Gastroesophageal sphincter (tissue), 3 donors: Measurements from ENCODE around the gene HYAL1.
A peak's percentile ranks its signal among the peaks of the same experiment; 100 is the strongest.

Experiments used
- POLR2AphosphoS5 ChIP-seq: sonication (generic); formaldehyde crosslinking; IDR thresholded peaks from one replicate; pipeline ENCODE4 v1.6.1; 2017; ENCODE audit warnings: antibody characterized with exemption
- TF ChIP-seq, protein P1 (sequence below), 4 experiments: fragments of 200-600 bp in 2 of 4; fragments of 450-650 bp in 2 of 4; sonication (generic) in 1 of 4; IDR thresholded peaks; one replicate each; pipeline ENCODE4 v1.5.1; 2017 to 2019; ENCODE audit warnings: antibody characterized with exemption in 4 of 4, mild to moderate bottlenecking in 2 of 4, moderate library complexity in 2 of 4

DNA sequence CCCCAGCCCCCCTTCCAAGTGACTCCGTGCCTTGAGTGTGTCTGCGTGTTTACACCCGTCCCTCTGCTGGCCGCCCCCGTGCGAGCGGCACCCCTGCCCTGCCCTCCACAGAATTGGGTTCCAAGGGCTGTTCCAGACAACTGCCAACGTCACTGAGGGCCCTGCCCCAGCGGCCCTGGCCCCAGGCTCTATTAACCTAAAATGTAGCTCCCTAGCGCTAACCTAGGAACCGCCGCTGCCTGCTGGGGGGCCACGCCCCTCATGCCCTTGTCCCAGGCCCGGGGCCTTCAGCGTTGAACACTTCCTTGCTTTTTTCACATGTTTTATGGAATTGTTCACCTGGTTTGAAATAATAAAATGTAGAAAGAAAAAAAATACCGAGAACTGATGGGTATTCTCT is 44.4 kb downstream of the HYAL1 start:
- no peak for TF ChIP-seq POLR2AphosphoS5
- TF ChIP-seq, protein P1, sequence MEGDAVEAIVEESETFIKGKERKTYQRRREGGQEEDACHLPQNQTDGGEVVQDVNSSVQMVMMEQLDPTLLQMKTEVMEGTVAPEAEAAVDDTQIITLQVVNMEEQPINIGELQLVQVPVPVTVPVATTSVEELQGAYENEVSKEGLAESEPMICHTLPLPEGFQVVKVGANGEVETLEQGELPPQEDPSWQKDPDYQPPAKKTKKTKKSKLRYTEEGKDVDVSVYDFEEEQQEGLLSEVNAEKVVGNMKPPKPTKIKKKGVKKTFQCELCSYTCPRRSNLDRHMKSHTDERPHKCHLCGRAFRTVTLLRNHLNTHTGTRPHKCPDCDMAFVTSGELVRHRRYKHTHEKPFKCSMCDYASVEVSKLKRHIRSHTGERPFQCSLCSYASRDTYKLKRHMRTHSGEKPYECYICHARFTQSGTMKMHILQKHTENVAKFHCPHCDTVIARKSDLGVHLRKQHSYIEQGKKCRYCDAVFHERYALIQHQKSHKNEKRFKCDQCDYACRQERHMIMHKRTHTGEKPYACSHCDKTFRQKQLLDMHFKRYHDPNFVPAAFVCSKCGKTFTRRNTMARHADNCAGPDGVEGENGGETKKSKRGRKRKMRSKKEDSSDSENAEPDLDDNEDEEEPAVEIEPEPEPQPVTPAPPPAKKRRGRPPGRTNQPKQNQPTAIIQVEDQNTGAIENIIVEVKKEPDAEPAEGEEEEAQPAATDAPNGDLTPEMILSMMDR (IDR thresholded peaks at IDR 0.05): peak in 1 of 4 experiments; percentile 15
